Liver (tissue), 9 donors: ENCODE results near the gene EIPR1. TPM values are rescaled to one million over a fixed set of nuclear protein-coding genes. Genes with fewer than 3 reads are reported as not detected.

Experiments
- DNase-seq: peaks from one replicate; pipeline ENCODE4 v3.0.0-alpha.2; 2017; ENCODE audit warnings: low spot score
- H3K27ac ChIP-seq, 2 donors: one replicate each; pipeline ENCODE4 v1.7.0; 2013; ENCODE audit warnings: inconsistent platforms in 2 of 2, low read length in 2 of 2, control low read depth in 1 of 2, low read depth in 1 of 2, mild to moderate bottlenecking in 1 of 2
- H3K27me3 ChIP-seq, 4 donors: one replicate each; pipeline versions ENCODE4 v1.6.1 to v1.7.0; 2013; ENCODE audit warnings: low read length in 3 of 4, inconsistent platforms in 1 of 4, mild to moderate bottlenecking in 1 of 4, moderate library complexity in 1 of 4; ENCODE audit not compliant: control insufficient read depth in 4 of 4, insufficient read depth in 4 of 4
- H3K36me3 ChIP-seq, 4 donors: one replicate each; pipeline versions ENCODE4 v1.6.1 to v1.7.0; 2013; ENCODE audit warnings: low read length in 3 of 4, mild to moderate bottlenecking in 3 of 4, low read depth in 1 of 4, moderate library complexity in 1 of 4; ENCODE audit not compliant: control insufficient read depth in 4 of 4, insufficient read depth in 3 of 4
- H3K4me1 ChIP-seq, 4 donors: one replicate each; pipeline versions ENCODE4 v1.6.1 to v1.7.0; 2013; ENCODE audit warnings: low read length in 3 of 4, mild to moderate bottlenecking in 3 of 4, moderate library complexity in 1 of 4; ENCODE audit not compliant: control insufficient read depth in 4 of 4, insufficient read depth in 4 of 4
- H3K4me3 ChIP-seq, 3 donors: one replicate each; pipeline versions ENCODE4 v1.6.1 to v1.7.0; 2013; ENCODE audit warnings: low read length in 3 of 3, control low read depth in 1 of 3, low read depth in 1 of 3, mild to moderate bottlenecking in 1 of 3
- H3K9ac ChIP-seq, 2 donors: one replicate each; pipeline ENCODE4 v1.7.0; 2013; ENCODE audit warnings: low read length in 2 of 2, mild to moderate bottlenecking in 2 of 2, moderate library complexity in 2 of 2, control low read depth in 1 of 2, low read depth in 1 of 2
- H3K9me3 ChIP-seq, 4 donors: one replicate each; pipeline versions ENCODE4 v1.6.1 to v1.7.0; 2013; ENCODE audit warnings: low read length in 3 of 4; ENCODE audit not compliant: control insufficient read depth in 4 of 4
- EGR1 ChIP-seq, 2 donors: IDR thresholded peaks; 2 replicates each; pipeline ENCODE4 v1.6.1; 2016 to 2018; ENCODE audit warnings: antibody characterized with exemption in 2 of 2, low read depth in 2 of 2
- HNF4G ChIP-seq: IDR thresholded peaks from 2 replicates; pipeline ENCODE4 v1.6.1; 2016; ENCODE audit warnings: antibody characterized with exemption
- JUND ChIP-seq, 2 donors: IDR thresholded peaks; 2 replicates each; pipeline ENCODE4 v1.6.1; 2016; ENCODE audit warnings: antibody characterized with exemption in 2 of 2
- RAD21 ChIP-seq, 2 donors: IDR thresholded peaks; 2 replicates each; pipeline ENCODE4 v1.6.1; 2016; ENCODE audit warnings: antibody characterized with exemption in 2 of 2, mild to moderate bottlenecking in 2 of 2
- RXRA ChIP-seq, 2 donors: IDR thresholded peaks; 2 replicates each; pipeline ENCODE4 v1.6.1; 2017 to 2018; ENCODE audit warnings: antibody characterized with exemption in 2 of 2, mild to moderate bottlenecking in 1 of 2
- SP1 ChIP-seq: IDR thresholded peaks from 2 replicates; pipeline ENCODE4 v1.6.1; 2018; ENCODE audit warnings: antibody characterized with exemption, mild to moderate bottlenecking
- TAF1 ChIP-seq: conservative IDR thresholded peaks from 2 replicates; pipeline ENCODE4 v1.6.1; 2016; ENCODE audit warnings: antibody characterized with exemption, mild to moderate bottlenecking
- YY1 ChIP-seq: IDR thresholded peaks from 2 replicates; pipeline ENCODE4 v1.6.1; 2016; ENCODE audit warnings: antibody characterized with exemption, mild to moderate bottlenecking
- WGBS: extraction: QIAGEN DNeasy Blood & Tissue Kit; methylation state at CpG from one replicate; pipeline ENCODE4 v1.1.7; 2013; 5-methylcytosine and 5-hydroxymethylcytosine counted together
- polyA plus RNA-seq, 2 donors: library from polyadenylated mRNA; stranded (reverse) in 1 of 2; unstranded in 1 of 2; fragments of 200-250 nt in 1 of 2; fragments of >200 nt in 1 of 2; fragmentation: Nextera tagmentation in 1 of 2; extraction: Ambion mirVana in 1 of 2; gene quantifications; one replicate each; pipeline versions ENCODE4 v1.2.1 to v1.2.3, GENCODE V29; 2013 to 2015
- total RNA-seq, 2 donors: library from RNA; depleted of rRNA; stranded (reverse); fragments of >200 nt; gene quantifications; one replicate each; pipeline ENCODE4 v1.2.3, GENCODE V29; 2014
- TF ChIP-seq, protein P1 (sequence below): IDR thresholded peaks from 2 replicates; pipeline ENCODE4 v1.6.1; 2016; ENCODE audit warnings: antibody characterized with exemption
- TF ChIP-seq, protein P2 (sequence below): IDR thresholded peaks from 2 replicates; pipeline ENCODE4 v1.6.1; 2016; ENCODE audit warnings: antibody characterized with exemption
- TF ChIP-seq, protein P3 (sequence below): IDR thresholded peaks from 2 replicates; pipeline ENCODE4 v1.6.1; 2016; ENCODE audit warnings: antibody characterized with exemption
- TF ChIP-seq, protein P4 (sequence below): fragments of 150-350 bp; IDR thresholded peaks from 2 replicates; pipeline ENCODE4 v1.5.1; 2017; ENCODE audit warnings: improper control_type of control experiment, low read depth, low read length; ENCODE audit not compliant: missing input control
- TF ChIP-seq, protein P5 (sequence below): IDR thresholded peaks from 2 replicates; pipeline ENCODE4 v1.6.1; 2016; ENCODE audit warnings: antibody characterized with exemption, mild to moderate bottlenecking
- donor health status: healthy.
- donor health status: healthy.
- donor health status: healthy.
- donor health status: healthy.
- donor health status: healthy.

EIPR1 gene
- total and polyA plus RNA-seq, 4 donors, result 7.6 to 12.1 (median 11.4) TPM

DNA sequence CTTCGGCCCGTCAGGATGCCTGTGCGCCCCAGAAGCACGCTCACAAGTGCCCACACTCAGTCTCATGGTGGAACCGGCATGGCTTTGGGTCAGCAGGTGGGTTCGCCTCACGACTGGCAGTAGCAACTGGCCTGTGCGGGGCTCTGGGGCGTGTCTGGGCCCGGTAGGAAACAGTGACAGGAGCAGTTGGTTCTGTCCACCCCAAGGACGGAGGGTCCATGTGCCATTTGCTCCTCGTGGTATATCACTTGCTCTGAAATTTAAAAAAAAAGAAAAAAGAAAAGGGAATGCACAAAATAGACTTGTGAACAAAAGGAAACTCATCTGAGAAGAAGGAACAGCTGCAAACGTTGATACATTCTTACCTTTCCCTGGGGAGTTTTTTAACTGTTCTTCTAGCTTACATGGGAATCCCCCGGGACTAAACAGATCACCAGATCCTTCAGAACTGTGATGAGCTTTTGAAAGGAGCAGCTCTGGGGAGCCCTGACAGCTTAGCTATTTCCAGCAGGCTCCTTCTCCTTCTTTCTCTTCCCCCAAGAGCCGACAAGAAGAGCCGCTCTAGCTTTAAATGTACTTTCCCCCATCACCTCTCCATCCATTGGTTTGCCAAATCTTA is 44.7 kb upstream of the EIPR1 start:
- no peak overlapping the region for H3K27ac ChIP-seq
- no peak for DNase-seq
- TF ChIP-seq, protein P1, sequence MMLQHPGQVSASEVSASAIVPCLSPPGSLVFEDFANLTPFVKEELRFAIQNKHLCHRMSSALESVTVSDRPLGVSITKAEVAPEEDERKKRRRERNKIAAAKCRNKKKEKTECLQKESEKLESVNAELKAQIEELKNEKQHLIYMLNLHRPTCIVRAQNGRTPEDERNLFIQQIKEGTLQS, result no peak
- TF ChIP-seq RAD21 (IDR thresholded peaks at IDR 0.05), result no peak
- H3K27me3 ChIP-seq, result no peaks in the 10 kb centered on the region
- H3K9ac ChIP-seq, result no peak overlapping the region
- no peaks in the 10 kb centered on the region for H3K9me3 ChIP-seq
- peaks cover 11 to 48% (median 15%) of the 10 kb centered on the region in 4 donors for H3K36me3 ChIP-seq
- H3K4me3 ChIP-seq, result no peak overlapping the region
- 84% methylated on average over 16 of the region's 16 CpGs for WGBS
- H3K4me1 ChIP-seq, result peaks cover 0 to 12% (median 9%) of the 10 kb centered on the region in 4 donors

DNA sequence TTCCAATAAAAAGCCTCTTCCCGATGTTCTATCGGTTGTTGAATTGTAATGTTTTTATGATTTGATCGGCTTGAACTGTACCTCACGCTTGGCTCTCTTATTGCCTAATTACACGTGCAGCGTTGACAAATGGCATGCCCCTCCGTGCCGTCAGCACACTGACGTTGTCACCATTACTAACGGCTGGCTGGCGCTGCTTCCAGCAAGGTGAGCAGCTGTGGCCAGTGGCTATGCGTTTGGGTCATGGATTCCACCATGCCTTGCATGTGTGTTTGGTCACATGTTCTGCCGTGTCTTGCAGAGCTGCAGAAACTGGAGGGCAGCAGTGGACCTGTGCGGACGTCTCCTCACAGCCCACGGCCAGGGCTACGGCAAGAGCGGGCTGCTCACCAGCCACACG is 44.0 kb upstream of the EIPR1 start:
- Histone ChIP-seq H3K9ac (no peak overlapping the region), H3K27me3 (no peaks in the 10 kb centered on the region), H3K4me3 (no peak overlapping the region), H3K4me1 (peaks cover 0 to 12% (median 9%) of the 10 kb centered on the region in 4 donors), H3K27ac (no peak overlapping the region), H3K9me3 (no peaks in the 10 kb centered on the region), H3K36me3 (peaks cover 11 to 46% (median 16%) of the 10 kb centered on the region in 4 donors)
- TF ChIP-seq, protein P2, sequence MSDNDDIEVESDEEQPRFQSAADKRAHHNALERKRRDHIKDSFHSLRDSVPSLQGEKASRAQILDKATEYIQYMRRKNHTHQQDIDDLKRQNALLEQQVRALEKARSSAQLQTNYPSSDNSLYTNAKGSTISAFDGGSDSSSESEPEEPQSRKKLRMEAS, result no peak
- TF ChIP-seq RAD21 (IDR thresholded peaks at IDR 0.05) (no peak), YY1 (no peak), RXRA (IDR thresholded peaks at IDR 0.05) (no peak)
- TF ChIP-seq, protein P3, sequence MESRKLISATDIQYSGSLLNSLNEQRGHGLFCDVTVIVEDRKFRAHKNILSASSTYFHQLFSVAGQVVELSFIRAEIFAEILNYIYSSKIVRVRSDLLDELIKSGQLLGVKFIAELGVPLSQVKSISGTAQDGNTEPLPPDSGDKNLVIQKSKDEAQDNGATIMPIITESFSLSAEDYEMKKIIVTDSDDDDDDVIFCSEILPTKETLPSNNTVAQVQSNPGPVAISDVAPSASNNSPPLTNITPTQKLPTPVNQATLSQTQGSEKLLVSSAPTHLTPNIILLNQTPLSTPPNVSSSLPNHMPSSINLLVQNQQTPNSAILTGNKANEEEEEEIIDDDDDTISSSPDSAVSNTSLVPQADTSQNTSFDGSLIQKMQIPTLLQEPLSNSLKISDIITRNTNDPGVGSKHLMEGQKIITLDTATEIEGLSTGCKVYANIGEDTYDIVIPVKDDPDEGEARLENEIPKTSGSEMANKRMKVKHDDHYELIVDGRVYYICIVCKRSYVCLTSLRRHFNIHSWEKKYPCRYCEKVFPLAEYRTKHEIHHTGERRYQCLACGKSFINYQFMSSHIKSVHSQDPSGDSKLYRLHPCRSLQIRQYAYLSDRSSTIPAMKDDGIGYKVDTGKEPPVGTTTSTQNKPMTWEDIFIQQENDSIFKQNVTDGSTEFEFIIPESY, result no peak
- WGBS, result 91% methylated on average over 19 of the region's 19 CpGs
- DNase-seq, result no peak

DNA sequence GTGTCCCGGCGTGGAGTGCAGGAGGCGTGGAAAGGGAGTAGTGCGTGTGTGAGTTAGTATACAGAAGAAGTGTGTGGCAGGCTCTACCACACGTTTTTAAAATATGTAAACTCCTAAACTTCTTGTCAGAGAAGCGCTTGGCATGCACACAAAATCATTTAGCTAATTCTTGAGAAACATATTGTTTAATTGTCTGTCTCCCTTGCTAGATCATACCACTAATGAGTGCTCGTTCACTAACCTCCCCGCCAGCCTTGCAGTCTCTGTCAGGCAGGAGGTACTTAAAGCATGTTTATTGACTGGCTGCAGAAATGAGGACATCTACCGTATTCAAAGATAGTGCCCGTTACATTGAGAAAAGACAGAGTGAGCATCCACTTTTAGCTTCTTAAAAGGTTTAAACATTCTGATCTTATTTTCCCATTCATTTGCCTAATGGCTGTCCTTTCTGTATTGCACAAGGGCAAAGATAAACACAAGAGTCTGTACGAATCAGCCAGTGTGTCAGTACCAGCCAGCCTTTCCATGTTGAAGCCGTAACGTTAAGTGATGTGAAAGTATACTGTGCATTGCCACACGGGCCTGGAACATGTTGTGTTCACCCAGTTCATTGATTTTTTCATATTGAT is 43.3 kb upstream of the EIPR1 start:
- no peak overlapping the region for H3K4me3 ChIP-seq
- H3K4me1 ChIP-seq, result peaks cover 0 to 12% (median 9%) of the 10 kb centered on the region in 4 donors
- WGBS, result 88% methylated on average over 14 of the region's 14 CpGs
- H3K9ac ChIP-seq, result no peak overlapping the region
- H3K27ac ChIP-seq, result no peak overlapping the region
- TF ChIP-seq SP1, result no peak
- H3K27me3 ChIP-seq, result no peaks in the 10 kb centered on the region
- peaks cover 5 to 44% (median 11%) of the 10 kb centered on the region in 4 donors for H3K36me3 ChIP-seq
- no peaks in the 10 kb centered on the region for H3K9me3 ChIP-seq
- DNase-seq, result no peak

DNA sequence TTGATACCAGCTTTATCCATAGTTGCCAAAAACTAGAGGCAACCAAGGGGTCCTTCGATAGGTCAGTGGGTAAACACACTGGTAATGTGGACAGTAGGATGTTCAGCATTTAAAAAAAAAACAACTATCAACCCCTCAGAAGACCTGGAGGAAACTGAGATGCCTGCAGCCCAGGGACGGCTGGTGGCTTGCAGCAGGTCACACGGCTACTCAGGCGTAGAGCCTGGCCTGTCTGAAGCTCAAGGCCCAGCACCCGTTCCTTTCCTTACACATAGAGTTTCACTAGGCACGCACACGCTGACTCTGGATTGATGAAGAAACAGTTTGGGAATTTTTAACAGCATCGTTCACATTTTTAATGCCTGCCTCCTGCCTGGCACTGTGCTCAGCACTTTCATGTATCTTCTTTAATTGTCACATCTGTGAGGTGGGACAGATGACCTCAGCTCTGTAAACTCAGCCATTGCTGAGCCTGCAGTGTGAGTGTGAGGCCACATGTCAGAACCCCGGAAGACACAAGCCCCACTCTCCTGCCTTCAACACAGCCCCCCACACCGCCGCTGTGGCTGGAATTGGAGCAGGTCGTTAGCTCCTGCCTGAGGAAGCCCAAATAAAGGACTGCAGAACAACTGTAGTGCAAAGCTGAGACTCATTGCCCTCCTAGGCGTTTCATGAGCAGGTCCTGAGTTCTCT is 42.6 kb upstream of the EIPR1 start:
- Histone ChIP-seq H3K27ac (no peak overlapping the region), H3K36me3 (peaks cover 5 to 41% (median 10%) of the 10 kb centered on the region in 4 donors), H3K9ac (no peak overlapping the region), H3K9me3 (no peaks in the 10 kb centered on the region), H3K4me1 (peaks cover 0 to 12% (median 9%) of the 10 kb centered on the region in 4 donors), H3K4me3 (no peak overlapping the region), H3K27me3 (no peaks in the 10 kb centered on the region)
- WGBS, result 93% methylated on average over 12 of the region's 13 CpGs
- DNase-seq, result no peak
- TF ChIP-seq, protein P4, sequence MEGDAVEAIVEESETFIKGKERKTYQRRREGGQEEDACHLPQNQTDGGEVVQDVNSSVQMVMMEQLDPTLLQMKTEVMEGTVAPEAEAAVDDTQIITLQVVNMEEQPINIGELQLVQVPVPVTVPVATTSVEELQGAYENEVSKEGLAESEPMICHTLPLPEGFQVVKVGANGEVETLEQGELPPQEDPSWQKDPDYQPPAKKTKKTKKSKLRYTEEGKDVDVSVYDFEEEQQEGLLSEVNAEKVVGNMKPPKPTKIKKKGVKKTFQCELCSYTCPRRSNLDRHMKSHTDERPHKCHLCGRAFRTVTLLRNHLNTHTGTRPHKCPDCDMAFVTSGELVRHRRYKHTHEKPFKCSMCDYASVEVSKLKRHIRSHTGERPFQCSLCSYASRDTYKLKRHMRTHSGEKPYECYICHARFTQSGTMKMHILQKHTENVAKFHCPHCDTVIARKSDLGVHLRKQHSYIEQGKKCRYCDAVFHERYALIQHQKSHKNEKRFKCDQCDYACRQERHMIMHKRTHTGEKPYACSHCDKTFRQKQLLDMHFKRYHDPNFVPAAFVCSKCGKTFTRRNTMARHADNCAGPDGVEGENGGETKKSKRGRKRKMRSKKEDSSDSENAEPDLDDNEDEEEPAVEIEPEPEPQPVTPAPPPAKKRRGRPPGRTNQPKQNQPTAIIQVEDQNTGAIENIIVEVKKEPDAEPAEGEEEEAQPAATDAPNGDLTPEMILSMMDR, result no peak
- TF ChIP-seq RXRA (IDR thresholded peaks at IDR 0.05) (no peak), SP1 (no peak), JUND (IDR thresholded peaks at IDR 0.05) (no peak), HNF4G (no peak), EGR1 (IDR thresholded peaks at IDR 0.05; ENCODE audit: low read depth in 2 of 2) (no peak), TAF1 (no peak)
- TF ChIP-seq, protein P5, sequence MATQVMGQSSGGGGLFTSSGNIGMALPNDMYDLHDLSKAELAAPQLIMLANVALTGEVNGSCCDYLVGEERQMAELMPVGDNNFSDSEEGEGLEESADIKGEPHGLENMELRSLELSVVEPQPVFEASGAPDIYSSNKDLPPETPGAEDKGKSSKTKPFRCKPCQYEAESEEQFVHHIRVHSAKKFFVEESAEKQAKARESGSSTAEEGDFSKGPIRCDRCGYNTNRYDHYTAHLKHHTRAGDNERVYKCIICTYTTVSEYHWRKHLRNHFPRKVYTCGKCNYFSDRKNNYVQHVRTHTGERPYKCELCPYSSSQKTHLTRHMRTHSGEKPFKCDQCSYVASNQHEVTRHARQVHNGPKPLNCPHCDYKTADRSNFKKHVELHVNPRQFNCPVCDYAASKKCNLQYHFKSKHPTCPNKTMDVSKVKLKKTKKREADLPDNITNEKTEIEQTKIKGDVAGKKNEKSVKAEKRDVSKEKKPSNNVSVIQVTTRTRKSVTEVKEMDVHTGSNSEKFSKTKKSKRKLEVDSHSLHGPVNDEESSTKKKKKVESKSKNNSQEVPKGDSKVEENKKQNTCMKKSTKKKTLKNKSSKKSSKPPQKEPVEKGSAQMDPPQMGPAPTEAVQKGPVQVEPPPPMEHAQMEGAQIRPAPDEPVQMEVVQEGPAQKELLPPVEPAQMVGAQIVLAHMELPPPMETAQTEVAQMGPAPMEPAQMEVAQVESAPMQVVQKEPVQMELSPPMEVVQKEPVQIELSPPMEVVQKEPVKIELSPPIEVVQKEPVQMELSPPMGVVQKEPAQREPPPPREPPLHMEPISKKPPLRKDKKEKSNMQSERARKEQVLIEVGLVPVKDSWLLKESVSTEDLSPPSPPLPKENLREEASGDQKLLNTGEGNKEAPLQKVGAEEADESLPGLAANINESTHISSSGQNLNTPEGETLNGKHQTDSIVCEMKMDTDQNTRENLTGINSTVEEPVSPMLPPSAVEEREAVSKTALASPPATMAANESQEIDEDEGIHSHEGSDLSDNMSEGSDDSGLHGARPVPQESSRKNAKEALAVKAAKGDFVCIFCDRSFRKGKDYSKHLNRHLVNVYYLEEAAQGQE, result no peak
